IMR-90 (cell line): ENCODE measurements around the gene CENPS.

ENCODE experiments used
- CEBPB ChIP-seq: IDR thresholded peaks from 2 replicates; pipeline ENCODE4 v1.6.1; 2012; ENCODE audit warnings: low read depth, low read length, improper control_type of control experiment
- CHD1 ChIP-seq: IDR thresholded peaks from 2 replicates; pipeline ENCODE4 v1.6.1; 2012; ENCODE audit warnings: low read depth, low read length, improper control_type of control experiment
- CTCF ChIP-seq: conservative IDR thresholded peaks from 2 replicates; pipeline ENCODE4 v1.5.1; 2012; ENCODE audit warnings: mild to moderate bottlenecking, low read depth, low read length, improper control_type of control experiment
- ELK1 ChIP-seq: fragments of 150-350 bp; IDR thresholded peaks from 2 replicates; pipeline ENCODE4 v1.6.1; 2016; ENCODE audit warnings: low read depth, mild to moderate bottlenecking, low read length, moderate library complexity, borderline replicate concordance
- FOS ChIP-seq: fragments of 150-350 bp; IDR thresholded peaks from 2 replicates; pipeline ENCODE4 v1.6.1; 2016; ENCODE audit warnings: low read depth, low read length
- MAFK ChIP-seq: IDR thresholded peaks from 2 replicates; pipeline ENCODE4 v1.6.1; 2012; ENCODE audit warnings: low read depth, low read length, improper control_type of control experiment
- MAZ ChIP-seq: IDR thresholded peaks from 2 replicates; pipeline ENCODE4 v1.6.1; 2012; ENCODE audit warnings: low read depth, mild to moderate bottlenecking, low read length, improper control_type of control experiment, moderate library complexity, borderline replicate concordance
- POLR2A ChIP-seq: IDR thresholded peaks from 2 replicates; pipeline ENCODE4 v1.6.1; 2012; ENCODE audit warnings: mild to moderate bottlenecking, low read depth, low read length
- RAD21 ChIP-seq: IDR thresholded peaks from 2 replicates; pipeline ENCODE4 v1.6.1; 2012; ENCODE audit warnings: low read length, improper control_type of control experiment
- RCOR1 ChIP-seq: IDR thresholded peaks from 2 replicates; pipeline ENCODE4 v1.6.1; 2012; ENCODE audit warnings: mild to moderate bottlenecking, low read length, improper control_type of control experiment; ENCODE audit not compliant: insufficient replicate concordance
- RFX5 ChIP-seq: IDR thresholded peaks from 2 replicates; pipeline ENCODE4 v1.8.0; 2012; ENCODE audit warnings: low read depth, mild to moderate bottlenecking, low read length, moderate library complexity
- USF2 ChIP-seq: fragments of 150-350 bp; IDR thresholded peaks from 2 replicates; pipeline ENCODE4 v1.6.1; 2017; ENCODE audit warnings: mild to moderate bottlenecking, antibody characterized with exemption, low read length, low read depth

GRCh38 chr1:10444248-10444647 is 14.0 kb downstream of the CENPS start:
- TF ChIP-seq CTCF (no peak), MAFK (no peak), ELK1 (no peak), RFX5 (no peak), RCOR1 (no peak), POLR2A (no peak), CEBPB (no peak), FOS (no peak), MAZ (no peak), RAD21 (no peak), CHD1 (no peak), USF2 (no peak)
